Measurements from ENCODE around the gene FBLIM1. TPM values are rescaled to one million over a fixed set of nuclear protein-coding genes. Genes with fewer than 3 reads are reported as not detected.

Gene FBLIM1
- total RNA-seq, 1 experiment from 2014 or later = 10.3 TPM

DNA sequence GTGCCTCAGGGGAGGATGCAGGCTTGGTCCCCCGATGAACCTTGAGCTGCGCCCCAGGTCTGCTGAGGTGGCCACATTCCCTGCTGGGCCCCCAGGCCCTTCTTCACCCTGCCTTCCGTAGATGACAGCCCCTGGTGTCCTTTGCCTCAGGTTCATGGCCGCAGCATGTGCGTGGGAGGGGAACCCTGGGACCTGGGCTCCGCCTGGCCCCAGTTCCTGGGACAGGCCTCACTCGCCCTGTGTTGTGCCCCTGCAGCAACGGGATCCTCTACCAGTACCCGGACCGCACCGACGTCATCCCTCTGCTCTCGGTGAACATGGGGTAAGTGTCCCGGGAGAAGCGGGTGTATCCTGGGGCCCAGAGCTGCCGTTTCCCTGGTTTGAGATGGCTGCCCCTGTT, 27.7 kb upstream of the FBLIM1 start:
- DNase-seq (ENCODE audit: low read depth) = no peak

DNA sequence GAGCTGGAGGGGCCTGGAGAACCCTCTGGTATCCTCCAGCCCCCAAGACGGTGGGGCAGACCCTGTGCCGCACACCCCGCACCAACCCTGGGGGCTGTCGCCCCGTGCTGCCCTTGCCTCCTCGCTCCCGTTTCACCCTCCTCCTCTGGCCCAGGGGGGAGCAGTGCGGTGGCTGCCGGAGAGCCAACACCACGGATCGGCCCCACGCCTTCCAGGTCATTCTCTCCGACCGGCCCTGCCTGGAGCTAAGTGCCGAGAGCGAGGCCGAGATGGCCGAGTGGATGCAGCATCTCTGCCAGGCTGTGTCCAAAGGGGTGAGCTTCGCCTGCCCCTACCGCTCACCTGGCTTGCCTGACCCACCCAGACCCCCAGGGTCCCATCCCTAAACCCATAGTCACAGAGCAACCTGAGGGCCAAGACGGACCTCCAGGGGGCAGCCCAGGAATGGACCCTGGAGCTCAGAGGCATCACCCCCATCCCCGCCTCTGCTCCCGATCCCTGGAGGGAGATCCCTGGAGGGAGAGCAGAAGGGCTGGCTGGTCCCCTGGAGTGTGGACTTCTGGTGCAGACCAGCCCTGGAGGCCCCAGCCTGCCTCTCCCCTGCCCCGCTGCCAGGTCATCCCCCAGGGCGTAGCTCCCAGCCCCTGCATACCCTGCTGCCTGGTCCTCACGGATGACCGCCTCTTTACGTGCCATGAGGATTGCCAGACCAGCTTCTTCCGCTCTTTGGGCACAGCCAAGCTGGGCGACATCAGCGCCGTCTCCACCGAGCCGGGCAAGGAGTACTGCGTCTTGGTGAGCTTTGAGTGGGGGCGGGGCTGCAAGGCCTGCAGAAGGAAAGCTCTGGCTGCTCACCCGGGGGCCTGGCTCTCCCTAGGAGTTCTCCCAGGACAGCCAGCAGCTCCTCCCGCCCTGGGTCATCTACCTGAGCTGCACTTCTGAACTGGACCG, 26.6 kb upstream of the FBLIM1 start:
- no peak for DNase-seq (ENCODE audit: low read depth)

DNA sequence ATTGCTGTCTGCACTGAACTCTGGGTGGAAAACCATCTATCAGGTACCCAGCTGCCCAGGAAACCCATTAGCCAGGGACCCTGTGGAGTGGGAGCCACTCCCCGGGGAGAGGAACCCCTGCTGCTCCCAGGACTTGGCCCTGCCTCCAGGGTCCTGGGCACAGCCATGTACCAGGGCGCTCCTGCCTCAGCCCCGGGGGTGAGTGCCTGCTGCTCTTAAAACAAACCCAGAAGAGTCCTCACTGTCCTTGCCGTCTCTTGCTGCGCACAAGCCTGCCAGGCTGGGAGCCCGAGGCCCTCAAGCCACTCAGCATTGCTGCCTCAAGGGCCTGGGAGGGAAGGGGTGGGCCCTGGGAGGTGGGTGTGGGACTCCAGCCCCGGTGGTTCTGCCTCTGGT, 25.9 kb upstream of the FBLIM1 start:
- no peak for DNase-seq (ENCODE audit: low read depth)

DNA sequence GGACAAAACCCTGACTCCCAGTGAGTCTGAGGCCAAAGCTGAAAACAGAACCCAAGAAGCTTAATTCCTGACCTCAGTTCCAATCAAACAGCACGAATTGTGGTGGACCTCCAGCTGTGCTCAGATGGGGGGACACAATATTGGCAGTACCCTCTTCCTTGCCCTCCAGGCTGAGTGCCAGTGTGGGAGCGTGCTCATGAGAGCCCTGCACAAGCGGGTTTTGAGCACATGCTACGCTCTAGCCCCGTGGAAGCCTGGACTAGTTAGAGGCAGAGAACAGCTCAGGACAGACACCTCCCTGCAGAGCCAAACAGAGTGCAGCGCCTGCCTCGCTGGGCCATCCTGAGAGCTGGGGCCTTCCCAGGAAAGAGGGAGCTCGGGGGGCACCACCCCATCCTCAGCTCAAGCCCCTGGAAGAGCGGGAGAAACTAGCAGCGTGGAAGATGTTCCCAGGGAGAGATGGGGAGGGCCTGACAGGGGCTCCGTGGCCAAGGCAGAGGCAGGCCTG, 25.3 kb upstream of the FBLIM1 start:
- no peak for DNase-seq (ENCODE audit: low read depth)

DNA sequence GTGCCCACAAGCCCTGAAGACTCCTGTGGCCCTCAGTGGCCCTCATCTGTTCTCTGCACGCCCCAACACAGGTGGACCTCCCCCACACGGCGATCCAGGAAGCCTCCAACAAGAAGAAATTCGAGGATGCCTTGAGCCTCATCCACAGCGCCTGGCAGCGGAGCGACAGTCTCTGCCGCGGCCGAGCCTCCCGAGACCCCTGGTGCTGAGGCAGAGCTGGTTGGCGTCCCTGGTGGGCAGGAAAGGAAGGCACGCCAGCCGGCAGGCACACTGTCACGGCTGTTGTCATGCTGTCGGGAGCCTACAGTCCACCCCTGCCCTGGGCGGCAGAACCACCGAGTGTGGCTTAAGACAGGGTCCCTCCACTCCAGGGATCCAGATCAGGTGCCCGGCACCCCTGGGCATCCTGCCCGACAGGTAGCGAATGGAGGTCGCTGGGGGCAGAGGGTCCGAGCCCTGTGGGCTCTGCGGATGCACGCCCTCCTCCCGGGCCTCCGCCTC, 24.8 kb upstream of the FBLIM1 start:
- no peak for DNase-seq (ENCODE audit: low read depth)

DNA sequence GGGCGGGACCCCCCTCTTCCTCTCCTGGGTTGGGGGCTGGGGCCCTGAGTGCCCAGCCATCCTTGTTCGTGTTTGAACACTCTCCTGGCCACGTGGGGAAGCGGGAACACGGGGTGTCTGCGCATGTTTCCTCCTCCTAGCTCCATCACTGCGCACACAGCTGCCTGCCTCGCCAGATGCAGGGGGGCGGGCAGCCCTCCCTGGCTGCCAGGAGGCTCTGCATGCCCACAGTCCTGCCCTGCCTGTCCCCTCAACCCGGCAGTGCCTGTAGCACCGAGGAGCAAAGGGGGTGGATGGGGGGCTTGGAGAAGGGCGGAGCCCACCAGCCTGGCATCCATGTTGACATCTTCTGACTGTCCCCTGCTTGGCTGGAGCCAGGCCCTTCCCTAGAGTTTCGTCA, 24.3 kb upstream of the FBLIM1 start:
- no peak for DNase-seq (ENCODE audit: low read depth)

DNA sequence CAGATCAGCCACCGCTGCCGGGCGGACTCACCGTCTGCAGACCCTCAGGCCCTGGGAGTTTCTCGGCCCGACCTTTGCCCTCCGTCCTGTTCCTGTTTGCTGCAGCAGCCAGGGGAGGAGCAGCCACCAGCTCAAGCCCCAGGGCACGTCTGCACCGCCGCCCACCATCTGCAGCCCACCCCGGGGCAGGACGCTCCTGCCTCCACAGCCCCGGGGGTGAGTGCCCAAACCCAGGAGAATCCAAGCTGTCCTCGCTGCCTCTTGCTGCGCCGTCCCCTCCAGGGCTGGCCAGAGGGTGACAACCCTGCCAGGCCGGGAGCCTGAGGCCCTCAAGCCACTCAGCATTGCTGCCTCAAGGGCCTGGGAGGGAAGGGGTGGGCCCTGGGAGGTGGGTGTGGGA, 23.7 kb upstream of the FBLIM1 start:
- no peak for DNase-seq (ENCODE audit: low read depth)

DNA sequence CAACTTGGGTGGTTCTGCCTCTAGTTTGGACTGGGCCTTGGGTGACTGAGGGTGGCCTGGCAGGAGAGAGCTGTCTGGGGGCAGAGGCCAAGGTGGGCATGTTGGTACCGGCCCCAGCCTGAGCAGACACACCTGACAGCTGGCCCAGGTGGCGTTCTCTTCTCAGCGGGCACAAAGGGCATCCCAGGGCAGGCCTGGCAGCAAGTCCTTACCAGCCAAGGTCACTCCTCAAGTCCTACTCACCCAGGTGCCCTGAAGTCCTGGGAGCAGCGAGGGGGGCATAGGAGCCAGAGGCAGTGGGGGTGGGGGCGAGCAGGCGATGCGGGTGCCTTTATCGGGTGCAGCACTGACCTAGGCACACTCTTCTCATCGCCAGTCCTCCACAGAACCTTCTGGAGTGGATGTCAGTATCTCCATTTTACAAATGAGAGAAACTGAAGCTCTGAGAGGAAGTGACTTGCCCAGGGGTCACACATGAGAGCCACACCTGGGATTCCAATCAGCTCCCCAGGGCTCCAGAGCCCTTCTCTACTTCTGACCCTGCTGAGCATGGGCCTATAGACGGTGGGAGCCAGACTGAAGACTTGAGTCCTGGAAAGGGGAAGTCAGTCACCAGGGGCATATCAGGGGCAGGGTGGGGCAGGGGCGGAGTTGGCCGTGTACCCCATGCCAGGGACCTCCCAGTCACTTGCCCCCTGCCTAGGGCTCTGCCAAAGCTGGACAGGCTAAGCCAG, 23.1 kb upstream of the FBLIM1 start:
- no peak for DNase-seq (ENCODE audit: low read depth)

DNA sequence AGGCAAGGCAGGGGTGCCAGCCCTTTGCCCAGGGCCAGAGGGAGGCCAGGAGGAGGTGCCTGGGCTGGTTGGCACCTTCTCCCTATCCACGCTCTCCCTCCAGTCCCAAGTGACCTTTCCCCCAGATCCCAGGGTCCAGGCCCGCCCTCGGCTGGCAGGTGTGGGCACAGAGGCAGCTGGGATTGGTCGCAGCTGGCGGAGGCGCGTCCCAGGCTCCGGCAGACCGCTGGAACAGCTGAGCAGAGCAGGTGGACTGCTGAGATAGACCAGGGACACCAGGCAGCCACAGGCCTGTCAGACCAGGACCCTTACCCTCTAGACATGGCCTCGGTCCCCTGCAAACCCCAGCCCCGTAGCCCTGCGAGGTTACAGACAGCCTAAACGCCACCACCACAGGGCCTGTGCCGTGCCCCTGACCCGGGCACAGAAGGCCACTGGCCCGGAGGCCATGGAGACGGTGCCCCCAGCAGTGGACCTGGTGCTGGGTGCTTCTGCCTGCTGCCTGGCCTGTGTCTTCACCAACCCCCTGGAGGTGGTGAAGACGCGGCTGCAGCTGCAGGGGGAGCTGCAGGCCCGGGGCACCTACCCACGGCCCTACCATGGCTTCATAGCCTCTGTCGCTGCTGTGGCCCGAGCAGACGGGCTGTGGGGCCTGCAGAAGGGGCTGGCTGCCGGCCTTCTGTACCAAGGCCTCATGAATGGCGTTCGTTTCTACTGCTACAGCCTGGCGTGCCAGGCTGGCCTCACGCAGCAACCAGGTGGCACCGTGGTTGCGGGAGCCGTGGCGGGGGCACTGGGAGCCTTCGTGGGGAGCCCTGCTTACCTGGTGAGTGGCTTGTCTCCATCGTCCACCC, 22.3 kb upstream of the FBLIM1 start, which contains the start of gene SLC25A34:
TSS of gene SLC25A34 (plus strand) at position 221 of the 854 bp plus-strand sequence. CDS start at position 449, 228 bp downstream.
- DNase-seq (ENCODE audit: low read depth) = peak; percentile 78

DNA sequence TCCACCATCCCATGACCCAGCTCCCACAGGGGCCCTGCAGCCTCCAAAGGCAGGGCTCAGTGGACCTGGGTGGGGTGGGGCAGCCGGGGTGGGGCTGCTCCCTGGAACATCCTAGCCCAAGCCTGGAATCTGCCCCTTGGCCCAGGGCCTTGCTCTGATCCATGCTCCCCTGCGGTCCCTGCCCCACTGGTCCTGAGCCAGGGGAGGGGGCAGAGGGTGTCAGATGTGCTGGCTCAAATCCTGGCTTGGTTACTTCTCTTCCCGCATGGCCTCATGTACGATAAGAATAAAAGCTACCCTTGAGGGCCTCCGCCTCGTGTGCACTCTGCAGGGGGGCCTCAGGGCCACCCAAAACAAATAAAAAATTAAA, 21.7 kb upstream of the FBLIM1 start:
- DNase-seq (ENCODE audit: low read depth) = no peak

DNA sequence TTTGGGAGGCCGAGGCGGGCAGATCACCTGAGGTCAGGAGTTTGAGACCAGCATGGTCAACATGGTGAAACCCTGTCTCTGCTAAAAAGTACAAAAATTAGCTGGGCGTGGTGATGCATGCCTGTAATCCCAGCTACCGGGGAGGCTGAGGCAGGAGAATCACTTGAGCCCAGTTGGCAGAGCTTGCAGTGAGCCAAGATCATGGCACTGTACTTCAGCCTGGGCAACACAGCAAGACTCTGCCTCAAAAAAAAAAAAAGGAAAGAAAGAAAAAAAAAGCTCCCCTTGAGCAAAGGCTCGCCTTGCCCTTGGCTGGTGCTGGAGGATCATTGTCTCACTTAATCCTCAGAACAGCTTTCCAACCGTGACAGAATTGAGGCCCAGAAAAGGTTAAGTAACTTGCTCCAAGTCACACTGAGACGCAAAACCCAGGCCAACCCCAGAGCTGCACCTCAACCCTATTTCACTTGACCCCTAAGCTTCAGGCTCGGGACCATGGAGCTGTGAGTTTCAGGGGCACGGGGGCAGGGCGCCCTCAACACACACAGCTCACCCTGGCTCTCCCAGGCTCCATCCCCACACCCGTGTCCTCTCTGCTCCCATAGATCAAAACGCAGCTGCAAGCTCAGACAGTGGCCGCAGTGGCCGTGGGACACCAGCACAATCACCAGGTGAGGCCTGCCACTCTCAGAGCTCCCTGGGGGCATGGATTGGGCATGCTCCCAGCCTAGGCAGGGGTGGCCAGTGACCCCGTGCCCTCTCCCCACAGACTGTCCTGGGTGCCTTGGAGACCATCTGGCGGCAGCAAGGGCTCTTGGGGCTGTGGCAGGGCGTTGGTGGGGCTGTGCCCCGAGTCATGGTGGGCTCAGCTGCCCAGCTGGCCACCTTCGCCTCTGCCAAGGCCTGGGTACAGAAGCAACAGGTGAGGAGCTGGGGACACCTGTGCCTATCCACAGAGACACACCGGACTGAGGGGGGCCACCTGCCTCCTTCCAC, 21.0 kb upstream of the FBLIM1 start:
- no peak for DNase-seq (ENCODE audit: low read depth)

DNA sequence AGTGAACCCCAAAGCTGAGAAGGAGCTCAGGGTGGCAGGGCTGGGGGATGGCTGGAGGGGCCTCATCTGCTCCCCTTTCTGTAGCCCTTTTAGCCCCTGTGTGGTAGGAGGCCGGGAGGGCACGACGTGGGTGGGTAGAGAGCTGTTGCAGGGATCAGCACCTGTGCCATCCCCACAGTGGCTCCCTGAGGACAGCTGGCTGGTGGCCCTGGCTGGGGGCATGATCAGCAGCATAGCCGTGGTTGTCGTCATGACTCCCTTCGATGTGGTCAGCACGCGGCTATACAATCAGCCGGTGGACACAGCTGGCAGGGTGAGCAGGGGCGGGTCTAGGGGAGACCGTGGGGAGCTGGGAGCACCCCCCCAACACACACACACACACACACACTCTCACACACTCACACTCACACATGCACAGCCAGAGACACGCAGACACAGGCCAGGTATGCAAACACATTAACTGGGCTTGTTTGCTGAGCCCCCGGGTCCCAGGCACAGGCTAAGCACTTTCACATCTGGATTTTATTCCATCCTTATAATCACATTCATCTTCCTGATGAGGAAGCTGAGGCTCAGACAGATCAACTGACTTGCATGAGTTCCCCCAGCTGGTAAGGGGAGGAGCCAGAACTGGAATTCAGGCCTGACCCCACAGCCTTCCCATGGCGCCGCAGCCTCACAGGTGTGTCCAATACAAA, 20.0 kb upstream of the FBLIM1 start:
- DNase-seq (ENCODE audit: low read depth) = peak; percentile 27

DNA sequence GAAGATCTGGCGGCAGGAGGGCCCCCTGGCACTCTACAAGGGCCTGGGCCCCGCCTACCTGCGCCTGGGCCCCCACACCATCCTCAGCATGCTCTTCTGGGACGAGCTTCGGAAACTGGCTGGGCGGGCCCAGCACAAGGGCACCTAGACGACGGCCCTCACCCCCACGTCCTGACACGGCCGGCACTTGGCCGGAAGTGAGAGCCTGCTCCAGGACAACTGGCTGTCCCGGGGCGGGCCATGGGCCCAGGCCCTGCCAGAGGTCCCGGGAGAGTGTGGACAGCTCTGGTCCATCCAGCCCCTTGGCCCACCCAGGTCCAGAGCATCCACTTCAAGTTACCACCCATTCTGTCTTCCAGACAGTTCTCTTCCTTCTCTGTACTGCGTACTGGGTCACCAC, 19.3 kb upstream of the FBLIM1 start:
- no peak for DNase-seq (ENCODE audit: low read depth)

DNA sequence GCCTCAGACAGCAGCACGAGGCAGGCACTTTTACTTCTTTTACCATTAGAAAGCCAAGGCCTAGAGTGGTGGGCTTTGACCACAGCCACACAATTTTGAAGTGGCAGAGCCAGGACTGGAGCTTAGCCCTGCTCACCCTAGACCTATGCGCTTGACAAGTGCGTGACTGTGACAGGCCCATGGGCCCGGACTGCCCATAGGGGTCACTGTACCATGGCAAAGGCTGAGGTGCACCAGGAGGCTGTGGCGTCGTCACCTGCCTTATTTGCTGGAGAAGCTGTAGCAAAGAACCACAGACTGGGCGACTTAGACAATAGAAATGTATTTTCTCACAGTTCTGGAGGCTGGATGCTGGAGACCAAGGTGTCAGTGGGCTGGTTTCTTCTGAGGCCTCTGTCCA, 18.9 kb upstream of the FBLIM1 start:
- no peak for DNase-seq (ENCODE audit: low read depth)

DNA sequence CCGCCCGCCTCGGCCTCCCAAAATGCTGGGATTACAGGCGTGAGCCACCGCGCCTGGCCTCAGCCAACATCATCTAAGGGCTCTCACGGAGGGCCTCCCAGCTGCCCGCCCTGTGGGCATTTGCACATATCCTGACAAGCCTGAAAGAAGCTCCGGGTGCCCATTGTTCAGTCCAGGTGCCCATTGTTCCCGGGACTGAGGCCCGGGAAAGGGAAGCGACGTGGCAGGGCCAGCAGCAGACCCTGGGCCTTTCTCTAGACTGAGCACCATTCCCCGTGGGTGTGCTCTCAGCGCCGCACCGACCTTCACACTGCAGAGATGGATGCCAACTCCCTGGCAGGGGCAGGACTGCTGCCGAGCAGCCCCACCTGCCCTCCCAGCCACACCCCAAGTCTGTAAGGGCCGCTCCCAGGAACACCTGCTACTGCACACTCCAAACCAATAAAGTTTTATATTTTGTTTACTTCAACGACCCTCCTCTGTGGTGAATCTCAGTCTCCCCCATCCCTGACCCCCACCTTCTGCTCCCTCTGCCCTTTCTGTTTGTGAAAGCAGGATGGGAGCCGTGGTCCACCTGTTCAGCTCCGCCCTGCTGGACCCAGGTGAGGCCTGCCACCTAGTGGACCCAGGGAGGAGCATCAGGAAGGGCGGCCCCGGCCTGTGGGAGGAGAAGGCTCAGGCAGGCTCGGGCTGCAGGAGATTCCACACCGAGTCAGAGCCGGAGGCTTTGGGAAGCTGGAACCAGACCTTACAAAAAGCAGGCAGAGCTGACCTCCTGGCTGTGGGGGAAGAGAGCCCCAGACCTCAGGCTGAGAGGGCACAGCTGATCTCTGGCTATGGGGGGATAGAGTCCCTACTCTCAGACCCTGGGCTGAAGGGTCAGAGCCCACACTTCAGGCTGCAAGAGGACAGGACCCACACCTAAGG, 17.4 kb upstream of the FBLIM1 start:
- DNase-seq (ENCODE audit: low read depth) = peak; percentile 31

DNA sequence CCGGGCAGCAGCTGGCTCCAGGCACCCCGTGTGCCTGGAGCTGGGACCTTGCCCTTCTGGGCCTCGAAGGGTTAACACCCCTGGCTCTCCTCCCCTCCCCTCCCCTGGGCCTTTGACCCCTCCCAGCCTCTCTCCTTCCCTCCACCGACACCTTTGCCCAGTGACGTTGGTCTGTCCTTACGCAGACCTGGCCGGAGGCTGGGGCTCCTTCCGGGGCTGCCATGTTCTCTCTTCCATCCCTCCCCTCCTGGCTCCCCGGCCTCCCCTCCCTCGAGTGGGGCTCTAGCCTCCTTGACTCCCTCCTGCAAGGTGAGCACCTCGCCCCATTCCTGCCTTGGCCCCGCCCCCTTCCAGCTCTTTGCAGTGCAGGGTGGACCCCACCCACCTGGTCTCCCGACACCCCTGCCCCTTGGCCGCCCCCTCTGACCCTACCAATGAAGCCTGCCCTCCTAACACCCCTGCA, 16.2 kb upstream of the FBLIM1 start, which contains the start of gene TMEM82:
TSS of gene TMEM82 (plus strand) at position 161 of the 463 bp plus-strand sequence. CDS start at position 222, 61 bp downstream.
- DNase-seq (ENCODE audit: low read depth) = no peak

DNA sequence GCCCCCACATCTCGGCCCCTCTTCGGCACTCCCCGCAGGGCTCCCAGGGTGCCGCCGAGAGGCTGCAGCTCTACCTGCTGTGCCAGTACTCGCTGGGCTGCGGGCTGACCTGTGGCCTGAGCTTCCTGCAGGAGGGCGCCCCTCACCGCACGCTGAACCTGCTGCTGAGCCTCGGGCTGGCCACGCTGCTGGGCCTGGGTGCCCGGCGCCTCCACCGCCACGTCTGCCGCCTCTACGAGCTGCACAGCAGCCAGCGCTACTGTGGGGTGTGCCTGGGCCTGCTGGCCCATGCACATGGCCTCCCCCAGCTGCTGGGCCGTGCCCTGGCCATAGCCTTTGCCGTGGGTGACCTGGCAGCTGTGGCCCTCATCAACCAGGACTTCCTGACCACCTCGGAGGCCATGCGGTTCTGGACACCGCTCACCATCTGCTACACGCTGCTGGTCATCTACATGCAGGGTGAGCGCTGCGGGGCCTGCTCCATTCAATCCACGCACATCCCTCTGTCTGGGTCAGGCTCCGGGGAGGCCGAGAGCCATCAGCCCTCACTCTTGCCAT, 14.4 kb upstream of the FBLIM1 start:
- DNase-seq (ENCODE audit: low read depth) = no peak

DNA sequence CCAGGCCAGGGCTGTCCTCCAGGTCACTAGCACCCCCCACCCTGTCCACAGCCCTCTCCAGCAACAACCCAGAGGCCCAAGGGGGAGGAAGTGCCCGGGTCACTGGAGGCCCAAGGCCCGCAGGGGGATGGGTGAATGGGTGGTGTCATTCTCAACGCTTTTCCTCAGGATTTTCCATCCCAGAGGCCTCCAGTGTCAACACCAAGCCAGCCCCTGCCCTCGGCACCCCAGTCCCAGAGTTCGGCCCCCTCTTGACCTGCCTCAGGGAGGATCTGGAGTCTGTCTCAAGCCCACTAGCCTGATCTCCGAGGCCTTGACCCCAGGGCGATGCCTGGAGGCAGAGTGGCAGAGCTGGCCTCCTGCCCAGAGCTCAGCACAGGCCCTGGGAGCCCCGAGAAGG, 11.2 kb upstream of the FBLIM1 start:
- DNase-seq (ENCODE audit: low read depth) = no peak

All from LHCN-M2 (cell line).